MV-4-11 (cell line): ENCODE measurements around the gene SFXN3.

Source experiments
- DNase-seq: peaks from one replicate; lab custom pipeline; 2025; lab: John Stamatoyannopoulos, UW

SFXN3 gene

GRCh38 chr10:101060036-101060950, 29.3 kb downstream of the SFXN3 start:
- DNase-seq, result peak; percentile 94

DNA sequence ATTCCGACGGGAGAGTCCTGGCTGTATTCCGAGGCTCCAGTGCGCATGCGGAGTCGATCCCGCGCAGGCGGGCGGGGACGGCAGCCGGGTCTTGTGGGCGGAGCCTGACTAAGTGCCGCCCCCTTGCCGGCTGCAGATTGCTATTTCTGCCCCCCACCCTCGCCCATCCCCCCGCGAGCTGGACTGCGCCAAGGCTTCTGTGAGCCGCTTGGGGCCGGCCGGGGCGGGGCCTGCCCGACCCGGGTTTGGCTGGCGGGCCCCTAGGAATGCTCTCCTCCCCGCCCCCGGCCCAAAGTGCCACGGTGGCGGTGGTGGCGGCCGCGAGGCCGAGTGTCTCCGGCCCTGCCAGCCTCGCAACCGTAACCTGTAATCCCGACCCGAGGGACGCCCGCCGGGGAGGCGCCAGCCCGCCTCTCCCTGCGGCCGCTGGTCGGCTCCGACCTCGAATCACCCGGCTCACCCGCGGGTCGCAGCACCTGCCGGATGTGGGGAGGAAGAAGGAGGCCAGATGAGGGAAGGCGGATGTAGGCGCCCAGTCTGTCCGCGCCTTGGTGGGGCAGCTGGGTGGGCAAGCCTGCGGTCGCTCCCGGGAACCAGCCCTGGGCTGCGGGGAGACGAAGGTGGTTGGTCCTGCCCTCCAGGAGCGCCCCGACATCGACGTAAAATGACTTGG, 30.1 kb downstream of the SFXN3 start:
- DNase-seq, result peak; percentile 89

DNA sequence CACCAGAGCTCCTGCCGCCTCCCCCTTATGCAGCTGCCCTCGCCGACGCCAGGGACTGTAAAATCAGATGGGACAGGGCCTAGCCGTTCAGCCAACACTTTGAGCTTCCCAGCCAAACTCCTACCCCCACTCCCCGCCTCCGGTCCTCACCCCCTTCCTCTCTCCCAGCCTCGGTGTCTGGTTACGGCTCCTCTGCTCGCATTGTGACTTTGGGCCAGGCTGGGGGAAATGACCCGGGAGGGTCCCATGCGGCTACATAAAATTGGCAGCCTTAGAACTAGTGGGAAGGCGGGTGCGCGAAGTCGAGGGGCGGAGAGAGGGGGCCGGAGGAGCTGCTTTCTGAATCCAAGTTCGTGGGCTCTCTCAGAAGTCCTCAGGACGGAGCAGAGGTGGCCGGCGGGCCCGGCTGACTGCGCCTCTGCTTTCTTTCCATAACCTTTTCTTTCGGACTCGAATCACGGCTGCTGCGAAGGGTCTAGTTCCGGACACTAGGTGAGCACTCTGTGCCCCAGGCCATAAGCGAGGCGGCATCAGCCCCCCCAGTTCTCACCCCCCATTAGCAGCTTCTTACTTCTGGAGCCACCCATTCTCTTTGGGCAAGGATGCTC, 30.7 kb downstream of the SFXN3 start, which contains the start of gene KAZALD1:
Gene KAZALD1 (plus strand): TSS at position 366 of the 608 bp plus-strand sequence. CDS start 604 bp downstream, outside the sequence.
- no peak for DNase-seq

DNA sequence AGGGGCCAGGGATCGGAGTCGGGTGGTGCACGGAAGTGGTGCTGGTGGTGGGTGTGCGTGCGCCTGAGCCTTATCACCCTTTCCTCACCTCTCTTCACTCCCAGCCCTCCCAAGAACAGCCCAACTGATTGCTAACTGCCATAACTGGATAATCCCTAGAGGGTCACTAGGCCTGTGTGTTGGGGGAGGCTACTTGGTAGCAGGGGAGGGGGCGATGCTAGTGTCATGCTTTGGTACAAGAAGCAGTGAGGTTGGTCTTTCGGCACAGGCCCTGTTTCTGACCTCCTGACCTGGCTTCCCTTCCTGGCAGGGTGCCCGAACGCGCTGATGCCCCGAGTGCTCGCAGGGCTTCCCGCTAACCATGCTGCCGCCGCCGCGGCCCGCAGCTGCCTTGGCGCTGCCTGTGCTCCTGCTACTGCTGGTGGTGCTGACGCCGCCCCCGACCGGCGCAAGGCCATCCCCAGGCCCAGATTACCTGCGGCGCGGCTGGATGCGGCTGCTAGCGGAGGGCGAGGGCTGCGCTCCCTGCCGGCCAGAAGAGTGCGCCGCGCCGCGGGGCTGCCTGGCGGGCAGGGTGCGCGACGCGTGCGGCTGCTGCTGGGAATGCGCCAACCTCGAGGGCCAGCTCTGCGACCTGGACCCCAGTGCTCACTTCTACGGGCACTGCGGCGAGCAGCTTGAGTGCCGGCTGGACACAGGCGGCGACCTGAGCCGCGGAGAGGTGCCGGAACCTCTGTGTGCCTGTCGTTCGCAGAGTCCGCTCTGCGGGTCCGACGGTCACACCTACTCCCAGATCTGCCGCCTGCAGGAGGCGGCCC, 31.4 kb downstream of the SFXN3 start:
- DNase-seq, result peak; percentile 50

DNA sequence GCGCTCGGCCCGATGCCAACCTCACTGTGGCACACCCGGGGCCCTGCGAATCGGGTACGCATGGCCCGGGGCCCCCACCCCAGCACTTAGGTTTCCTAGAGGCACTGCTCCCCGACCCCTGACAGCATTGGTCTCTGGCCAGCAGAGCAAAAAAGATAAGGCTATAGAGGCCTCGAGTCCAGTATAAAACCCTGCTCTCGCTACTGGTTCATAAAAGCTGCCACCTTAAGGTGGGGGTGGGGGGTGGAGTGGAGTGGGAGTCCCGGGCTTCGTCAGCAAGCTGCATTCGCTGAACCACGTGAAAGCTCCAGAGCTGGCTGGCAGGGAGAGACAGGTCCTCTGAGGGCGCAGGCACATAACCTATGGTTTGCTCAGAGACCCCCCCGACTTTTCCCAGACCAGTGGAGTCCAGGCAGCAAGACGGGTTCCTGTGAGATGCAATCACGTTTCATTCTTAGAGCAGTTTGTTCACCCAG, 32.1 kb downstream of the SFXN3 start:
- DNase-seq, result no peak

- DNase-seq, result peak; percentile 32
Observed at GRCh38 chr10:101063548-101064414, 32.7 kb downstream of the SFXN3 start.

DNA sequence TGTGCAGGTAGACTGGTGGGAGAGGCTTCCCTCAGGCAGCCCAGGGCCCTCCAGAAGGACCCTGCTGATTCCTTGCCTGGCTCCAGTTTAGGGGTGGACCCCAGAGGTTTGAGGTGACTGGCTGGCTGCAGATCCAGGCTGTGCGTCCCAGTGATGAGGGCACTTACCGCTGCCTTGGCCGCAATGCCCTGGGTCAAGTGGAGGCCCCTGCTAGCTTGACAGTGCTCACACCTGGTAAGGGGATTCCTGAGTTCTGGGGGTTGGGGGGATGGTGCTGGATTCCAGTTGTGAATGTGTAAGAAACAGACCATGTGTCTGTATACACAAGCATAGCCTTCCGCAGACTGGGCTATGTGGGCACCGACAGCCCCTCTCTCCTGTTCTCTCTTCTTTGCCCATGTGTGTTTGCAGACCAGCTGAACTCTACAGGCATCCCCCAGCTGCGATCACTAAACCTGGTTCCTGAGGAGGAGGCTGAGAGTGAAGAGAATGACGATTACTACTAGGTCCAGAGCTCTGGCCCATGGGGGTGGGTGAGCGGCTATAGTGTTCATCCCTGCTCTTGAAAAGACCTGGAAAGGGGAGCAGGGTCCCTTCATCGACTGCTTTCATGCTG, 33.5 kb downstream of the SFXN3 start:
- DNase-seq, result no peak

- DNase-seq, result no peak
Observed at GRCh38 chr10:101065481-101066145, 34.6 kb downstream of the SFXN3 start.

GRCh38 chr10:101066146-101066895, 35.3 kb downstream of the SFXN3 start:
- DNase-seq, result peak; percentile 50

DNA sequence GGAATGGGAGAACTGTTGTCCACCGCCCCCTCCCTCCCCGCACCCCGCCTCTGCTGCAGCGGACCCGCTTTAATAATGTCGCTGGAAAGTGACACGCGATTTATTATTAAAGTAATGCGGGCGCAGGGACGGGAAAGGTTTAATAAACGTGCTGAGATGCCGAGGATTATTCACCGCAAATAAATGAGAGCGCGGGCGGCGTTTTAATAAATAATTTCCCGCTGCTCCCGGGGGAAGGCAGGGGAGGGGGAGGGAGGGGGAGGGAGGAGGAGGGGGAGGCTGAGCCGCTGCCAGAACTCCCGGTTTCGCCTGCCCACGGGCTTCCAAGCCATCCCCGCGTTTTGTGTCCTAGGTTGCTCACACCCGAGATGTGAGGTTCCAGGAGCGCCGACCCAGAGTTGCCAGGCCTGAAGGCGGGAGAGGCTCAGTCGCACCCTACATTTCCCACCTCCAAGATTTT, 35.9 kb downstream of the SFXN3 start:
- no peak for DNase-seq

DNA sequence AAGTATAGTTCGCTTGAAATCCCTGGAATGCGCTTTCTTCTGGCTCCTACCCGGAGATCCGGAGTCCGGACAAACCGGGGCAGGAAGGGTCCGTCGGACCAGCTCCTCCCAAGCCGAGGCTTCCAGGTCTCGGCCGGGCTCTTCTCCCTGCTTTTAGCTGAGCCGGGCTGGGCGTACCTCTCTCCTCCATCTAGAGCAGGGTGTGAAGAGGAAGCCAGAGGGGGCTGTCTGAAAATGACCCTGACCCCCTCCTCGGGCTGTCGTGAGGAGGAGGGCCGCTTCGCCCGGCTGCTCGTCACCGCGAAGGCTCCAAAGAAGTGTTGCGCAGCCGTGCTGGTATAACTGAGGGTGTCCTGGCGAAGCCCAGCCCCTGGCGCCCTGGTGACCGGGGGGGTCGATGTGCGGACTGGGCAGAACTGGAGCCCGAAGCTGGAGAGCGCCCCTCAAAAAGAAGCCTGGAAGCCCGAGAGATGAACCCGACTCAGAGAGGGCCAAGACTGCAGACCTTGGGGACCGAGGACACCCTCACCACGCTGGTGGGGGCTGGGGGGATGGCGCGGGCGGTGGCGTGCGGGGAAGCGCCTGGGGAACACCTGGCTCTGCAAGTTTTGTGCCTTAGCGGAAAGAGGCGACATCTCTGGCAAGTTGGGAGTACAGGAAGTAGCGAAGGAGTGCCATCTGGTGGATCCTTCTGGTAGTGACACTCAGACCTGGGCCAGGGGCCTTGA, 36.5 kb downstream of the SFXN3 start:
- peak; percentile 71 for DNase-seq

DNA sequence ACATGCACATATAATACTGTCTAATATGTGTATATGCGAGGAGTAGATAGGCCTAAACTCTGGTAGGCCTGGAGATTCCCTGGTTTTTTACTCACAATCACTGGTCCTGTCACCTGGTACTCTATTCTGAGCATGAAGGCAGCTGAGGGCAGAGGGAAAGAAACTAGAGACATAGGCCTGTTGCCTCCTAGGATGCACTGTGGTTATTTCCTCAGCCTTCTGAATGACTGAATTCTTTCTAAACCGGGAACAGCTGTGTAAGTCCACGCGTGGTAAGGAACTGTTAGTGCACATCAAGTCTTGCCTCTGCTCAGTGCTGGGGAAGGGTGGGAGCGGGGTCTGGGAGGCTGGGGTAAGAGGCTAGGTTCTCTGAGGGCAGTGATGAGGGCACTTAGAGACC, 38.4 kb downstream of the SFXN3 start:
- DNase-seq, result no peak

GRCh38 chr10:101070098-101070497, 39.1 kb downstream of the SFXN3 start:
- DNase-seq, result no peak

DNA sequence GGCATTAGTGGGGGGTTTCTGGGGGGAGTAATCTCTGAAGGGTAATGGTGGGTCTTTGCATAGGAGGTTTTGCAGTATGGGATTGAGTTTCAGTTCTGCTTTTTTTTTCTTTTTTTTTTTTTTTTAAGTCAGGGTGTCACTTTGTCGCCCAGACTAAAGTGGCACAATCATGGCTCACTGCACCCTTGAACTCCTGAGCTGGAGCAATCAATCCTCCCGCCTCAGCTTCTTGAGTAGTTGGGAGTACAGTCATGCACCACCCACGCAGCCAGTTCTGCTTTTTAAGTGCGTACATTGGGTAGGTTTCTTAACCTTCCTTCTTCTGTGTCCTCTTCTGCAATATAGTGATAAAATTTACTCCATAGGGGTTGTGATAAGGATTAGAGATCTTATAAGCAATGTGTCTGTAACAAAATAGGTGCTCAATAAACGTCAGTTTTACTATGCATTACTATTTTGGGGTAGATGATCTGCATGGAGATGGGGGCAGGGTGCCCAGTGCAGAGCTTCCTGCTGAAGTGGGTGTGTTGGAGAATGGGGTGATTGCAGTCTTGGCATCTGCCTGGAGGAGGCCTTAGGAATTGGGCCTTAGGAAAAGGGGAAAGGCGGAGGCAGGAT, 40.3 kb downstream of the SFXN3 start:
- peak; percentile 100 for DNase-seq

GRCh38 chr10:101071885-101072433, 40.9 kb downstream of the SFXN3 start:
- DNase-seq, result no peak

GRCh38 chr10:101072923-101073322, 41.9 kb downstream of the SFXN3 start:
- DNase-seq, result no peak

- DNase-seq, result no peak
Observed at GRCh38 chr10:101073631-101074030, 42.6 kb downstream of the SFXN3 start.
